ENCODE measurements around the gene NELFE.
"Not testable (repeated sequence)": the region's sequence is repeated elsewhere in the genome, so short reads cannot be mapped to it uniquely, and the experiment has no call there.

NELFE gene, protein sequence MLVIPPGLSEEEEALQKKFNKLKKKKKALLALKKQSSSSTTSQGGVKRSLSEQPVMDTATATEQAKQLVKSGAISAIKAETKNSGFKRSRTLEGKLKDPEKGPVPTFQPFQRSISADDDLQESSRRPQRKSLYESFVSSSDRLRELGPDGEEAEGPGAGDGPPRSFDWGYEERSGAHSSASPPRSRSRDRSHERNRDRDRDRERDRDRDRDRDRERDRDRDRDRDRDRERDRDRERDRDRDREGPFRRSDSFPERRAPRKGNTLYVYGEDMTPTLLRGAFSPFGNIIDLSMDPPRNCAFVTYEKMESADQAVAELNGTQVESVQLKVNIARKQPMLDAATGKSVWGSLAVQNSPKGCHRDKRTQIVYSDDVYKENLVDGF

DNA sequence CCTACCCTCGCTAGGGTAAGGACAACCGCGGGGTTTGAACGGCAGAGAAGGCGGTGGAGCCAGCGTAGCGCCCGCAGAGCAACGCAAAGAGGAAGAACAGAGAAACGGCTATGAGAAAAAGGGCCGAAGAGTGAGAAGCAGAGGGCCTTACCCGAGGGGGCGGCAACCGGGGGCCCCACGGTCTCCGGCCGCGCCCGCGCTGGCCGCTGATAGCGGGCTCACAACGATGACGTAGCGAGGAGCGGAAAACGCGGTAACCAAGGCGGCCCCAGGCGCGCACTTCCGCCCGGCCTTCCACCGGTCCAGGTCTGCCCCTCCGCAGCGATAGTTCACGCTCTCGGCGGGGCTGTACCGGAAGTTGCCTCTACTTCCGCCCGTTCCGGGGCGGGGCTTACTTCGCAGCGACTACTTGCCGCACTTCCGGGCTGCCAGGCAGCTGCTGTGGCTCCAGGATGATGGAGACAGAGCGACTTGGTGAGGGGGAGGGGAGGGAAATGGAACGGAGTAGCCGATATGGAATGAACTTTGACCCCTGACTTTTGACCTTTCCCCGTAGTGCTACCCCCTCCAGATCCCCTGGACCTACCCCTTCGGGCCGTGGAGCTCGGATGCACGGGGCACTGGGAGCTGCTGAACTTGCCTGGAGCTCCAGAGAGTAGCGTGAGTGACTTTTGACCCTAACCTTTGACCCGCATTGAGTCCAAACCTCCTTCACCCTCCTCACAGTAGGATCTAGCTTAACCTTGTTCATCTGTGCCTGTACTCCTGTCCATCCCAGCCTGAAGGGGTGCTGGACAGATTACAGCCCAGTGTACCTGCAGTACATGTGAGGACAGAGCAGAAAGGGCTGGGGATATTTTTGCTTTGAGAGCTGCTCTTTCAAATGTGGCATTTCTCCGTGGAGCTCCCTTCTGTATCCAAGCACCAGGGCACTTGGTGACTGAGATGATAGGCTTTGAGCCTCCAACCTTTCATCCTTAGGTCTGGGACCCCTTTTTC, at the start of gene NELFE, which contains the start of gene SKIC2:
TSS of gene NELFE (minus strand) at position 231 of the 999 bp plus-strand sequence. CDS start 525 bp downstream, outside the sequence.
TSS of gene SKIC2 (plus strand) at position 435 of the 999 bp plus-strand sequence. CDS start at position 453, 18 bp downstream.
- DNase-seq (ENCODE audit: low read depth) = peak; percentile 96

DNA sequence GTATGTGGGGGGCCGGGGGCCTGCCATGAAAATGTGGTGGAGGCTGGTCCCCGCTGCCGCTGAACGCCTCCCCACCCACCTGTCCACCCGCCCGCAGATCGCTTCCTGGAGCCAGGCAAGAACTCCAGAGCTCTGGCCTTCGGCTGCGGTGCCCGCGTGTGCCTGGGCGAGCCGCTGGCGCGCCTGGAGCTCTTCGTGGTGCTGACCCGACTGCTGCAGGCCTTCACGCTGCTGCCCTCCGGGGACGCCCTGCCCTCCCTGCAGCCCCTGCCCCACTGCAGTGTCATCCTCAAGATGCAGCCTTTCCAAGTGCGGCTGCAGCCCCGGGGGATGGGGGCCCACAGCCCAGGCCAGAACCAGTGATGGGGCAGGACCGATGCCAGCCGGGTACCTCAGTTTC, 49.3 kb upstream of the NELFE start:
- DNase-seq (ENCODE audit: low read depth) = not testable (repeated sequence)

DNA sequence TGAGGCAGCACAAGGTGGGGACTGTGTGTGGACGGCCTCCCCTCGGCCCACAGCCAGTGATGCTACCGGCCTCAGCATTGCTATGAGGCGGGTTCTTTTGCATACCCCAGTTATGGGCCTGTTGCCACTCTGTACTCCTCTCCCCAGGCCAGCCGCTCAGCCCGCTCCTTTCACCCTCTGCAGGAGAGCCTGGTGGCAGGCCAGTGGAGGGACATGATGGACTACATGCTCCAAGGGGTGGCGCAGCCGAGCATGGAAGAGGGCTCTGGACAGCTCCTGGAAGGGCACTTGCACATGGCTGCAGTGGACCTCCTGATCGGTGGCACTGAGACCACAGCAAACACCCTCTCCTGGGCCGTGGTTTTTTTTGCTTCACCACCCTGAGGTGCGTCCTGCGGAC, 48.3 kb upstream of the NELFE start:
- not testable (repeated sequence) for DNase-seq (ENCODE audit: low read depth)

DNA sequence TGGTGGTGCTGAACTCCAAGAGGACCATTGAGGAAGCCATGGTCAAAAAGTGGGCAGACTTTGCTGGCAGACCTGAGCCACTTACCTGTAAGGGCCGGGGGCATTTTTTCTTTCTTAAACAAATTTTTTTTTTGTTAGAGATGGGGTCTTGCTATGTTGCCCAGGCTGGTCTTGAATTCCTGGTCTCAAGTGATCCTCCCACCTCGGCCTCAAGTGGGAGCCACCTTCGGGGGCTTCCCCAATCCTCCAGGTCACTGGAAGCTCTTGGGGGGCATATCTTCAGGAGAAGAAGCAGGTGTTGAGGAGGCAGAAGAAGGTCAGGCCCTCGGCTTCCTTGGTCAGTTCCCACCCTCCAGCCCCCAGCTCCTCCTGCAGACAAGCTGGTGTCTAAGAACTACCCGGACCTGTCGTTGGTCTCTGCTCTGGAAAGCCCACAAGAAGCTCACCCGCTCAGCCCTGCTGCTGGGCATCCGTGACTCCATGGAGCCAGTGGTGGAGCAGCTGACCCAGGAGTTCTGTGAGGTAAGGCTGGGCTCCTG, 47.3 kb upstream of the NELFE start:
- not testable (repeated sequence) for DNase-seq (ENCODE audit: low read depth)

DNA sequence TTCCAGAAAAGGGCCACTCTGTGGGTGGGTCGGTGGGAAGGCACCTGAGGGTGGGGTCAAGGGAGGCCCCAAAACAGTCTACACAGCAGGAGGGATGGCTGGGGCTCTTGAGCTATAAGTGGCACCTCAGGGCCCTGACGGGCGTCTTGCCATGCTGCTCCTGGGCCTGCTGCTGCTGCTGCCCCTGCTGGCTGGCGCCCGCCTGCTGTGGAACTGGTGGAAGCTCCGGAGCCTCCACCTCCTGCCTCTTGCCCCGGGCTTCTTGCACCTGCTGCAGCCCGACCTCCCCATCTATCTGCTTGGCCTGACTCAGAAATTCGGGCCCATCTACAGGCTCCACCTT, 46.7 kb upstream of the NELFE start:
- DNase-seq (ENCODE audit: low read depth) = not testable (repeated sequence)

DNA sequence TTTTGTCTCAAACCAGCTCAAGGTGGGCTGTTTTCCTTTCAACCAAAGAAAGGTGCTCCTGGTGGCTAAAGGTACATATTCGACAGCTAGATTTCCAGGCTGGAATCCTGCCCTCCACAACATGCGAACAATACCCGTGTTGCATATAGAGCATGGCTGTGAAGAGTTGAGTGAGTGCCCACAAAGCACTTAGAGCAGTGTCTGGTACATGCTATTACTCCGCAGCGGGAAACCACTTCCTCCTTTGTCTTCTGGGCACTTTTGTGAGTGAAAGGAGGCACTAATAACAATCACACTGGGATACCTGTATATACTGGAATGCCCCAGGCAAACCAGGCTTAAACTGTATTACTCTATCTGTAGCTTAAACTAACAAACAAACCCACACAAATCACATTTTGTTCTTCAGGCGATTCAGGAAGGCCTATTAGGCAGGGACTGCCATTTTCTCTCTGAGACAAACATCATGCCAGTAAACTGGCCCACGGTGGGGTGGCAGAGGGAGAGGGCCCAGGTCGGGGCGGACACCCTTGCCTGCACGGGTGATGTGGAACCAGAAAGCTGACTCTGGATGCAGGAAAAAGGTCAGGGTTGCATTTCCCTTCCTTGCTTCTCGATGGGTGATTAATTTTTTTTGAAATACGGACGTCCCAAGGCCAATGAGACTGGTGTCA, 46.2 kb upstream of the NELFE start:
- DNase-seq (ENCODE audit: low read depth) = not testable (repeated sequence)

DNA sequence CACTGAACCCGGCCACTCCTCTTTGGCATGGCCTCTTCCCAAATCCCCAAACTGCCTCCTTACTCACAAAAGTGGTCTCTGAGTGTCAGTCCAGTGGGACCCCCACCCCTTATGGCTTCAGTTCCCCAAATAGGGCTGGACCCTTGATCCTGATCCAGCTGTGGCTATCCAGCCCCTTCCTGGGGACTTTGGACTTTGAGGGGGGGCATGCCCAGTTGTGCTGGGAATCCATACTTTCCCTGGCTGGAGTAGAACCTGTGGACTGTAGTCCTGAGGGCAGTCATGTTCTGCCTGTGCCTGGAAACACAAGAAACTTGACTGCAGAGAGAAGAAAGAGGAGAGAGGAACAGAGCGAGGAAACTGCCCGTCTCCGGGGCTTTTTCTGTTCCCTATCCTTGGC, 45.6 kb upstream of the NELFE start:
- not testable (repeated sequence) for DNase-seq (ENCODE audit: low read depth)

DNA sequence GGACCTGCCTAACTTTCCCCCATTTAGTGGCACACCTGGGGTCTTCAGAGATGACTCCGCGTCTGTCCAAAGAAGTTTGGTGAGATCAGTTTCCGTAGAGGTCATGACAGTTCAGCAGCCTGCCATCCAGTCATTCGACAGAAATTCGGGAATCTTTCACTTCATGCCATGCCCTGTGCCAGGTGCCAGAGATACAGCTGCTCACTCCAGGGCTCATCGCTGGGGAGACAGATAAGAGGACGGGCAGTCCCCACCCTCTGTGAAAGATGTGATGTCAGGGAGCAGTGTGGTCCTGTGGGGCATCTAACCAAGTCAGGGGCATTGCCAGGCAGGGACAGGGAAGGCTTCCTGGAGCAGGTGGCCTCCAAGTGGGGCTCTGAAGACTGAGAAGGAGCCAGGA, 44.5 kb upstream of the NELFE start:
- DNase-seq (ENCODE audit: low read depth) = not testable (repeated sequence)

DNA sequence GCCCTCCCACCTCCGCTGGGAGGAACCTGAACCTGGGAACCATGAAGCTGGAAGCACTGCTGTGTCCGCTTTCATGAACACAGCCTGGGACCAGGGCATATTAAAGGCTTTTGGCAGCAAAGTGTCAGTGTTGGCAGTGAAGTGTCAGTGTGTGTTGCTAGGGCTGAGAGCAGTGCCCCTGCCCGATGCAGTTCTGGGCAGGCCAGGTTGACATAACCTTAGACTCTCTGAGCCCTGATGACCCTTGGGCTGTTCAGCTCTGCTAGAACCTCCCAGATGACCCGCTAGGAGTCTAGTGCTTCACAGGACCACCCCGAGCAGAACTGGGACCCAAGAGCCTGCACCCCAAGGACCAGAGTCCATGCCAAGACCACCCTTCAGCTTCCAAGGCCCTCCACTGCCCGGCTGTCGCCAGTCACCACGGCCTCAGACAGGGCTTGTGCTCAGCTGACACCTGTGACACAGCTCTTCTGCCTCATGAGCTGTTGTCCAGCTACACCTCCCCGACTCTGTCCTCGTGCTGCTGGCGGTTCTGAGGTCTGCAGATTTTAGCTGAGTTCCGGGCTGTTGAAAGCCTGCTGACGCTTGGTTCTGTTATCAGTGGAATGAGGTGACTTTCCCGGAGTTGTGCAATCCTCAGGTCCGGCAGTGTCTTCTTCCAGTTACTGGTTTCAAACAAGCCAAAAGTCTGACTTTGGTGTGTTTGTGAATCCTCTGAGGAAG, 43.9 kb upstream of the NELFE start:
- not testable (repeated sequence) for DNase-seq (ENCODE audit: low read depth)

DNA sequence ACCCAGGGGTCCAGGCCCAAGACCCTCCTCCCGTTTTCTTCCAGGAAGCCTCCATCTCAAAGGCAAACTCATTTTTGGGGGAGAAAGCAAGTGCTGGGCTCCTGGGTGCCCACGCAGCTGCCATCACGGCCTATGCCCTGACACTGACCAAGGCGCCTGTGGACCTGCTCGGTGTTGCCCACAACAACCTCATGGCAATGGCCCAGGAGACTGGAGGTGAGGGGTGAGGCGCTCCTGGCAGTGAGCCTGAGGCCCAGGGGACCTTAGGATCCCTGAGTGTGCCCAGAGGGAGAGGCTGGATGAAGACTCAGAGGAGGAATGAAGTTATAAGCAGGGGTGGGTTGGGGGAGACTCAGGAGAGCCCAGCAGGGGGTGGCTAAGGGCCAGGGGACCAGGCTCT, 37.6 kb upstream of the NELFE start:
- DNase-seq (ENCODE audit: low read depth) = not testable (repeated sequence)

DNA sequence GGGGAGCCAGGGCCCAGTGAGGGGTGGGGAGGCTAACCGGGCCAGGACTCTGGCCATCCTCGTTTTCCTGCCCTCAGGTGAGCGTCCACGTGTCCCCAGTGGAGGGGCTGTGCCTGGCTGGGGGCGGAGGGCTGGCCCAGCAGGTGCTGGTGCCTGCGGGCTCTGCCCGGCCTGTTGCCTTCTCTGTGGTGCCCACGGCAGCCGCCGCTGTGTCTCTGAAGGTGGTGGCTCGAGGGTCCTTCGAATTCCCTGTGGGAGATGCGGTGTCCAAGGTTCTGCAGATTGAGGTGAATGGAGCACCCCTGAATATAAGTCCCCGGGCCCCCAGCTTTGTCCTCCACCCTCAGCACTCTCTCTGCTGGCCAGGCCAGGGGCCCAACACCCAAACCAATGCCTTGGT, 35.6 kb upstream of the NELFE start:
- DNase-seq (ENCODE audit: low read depth) = not testable (repeated sequence)

DNA sequence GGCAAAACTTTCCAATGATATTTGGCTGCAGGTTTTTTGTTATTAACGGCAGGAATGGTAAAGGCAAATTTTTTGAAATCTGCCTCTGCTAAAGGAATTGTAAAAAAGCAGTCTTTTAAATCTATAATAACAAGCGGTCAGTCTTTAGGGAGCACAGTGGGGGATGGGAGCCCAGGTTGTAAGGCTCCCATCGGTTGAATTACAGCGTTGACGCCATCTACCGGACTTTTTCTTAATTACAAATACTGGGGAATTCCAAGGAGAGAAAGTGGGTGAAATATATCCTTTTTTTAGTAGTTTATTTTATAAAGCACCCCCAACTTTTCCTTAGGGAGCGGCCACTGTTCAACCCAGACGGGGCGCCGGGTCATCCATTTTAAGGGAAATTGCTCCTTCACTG, 30.6 kb upstream of the NELFE start:
- not testable (repeated sequence) for DNase-seq (ENCODE audit: low read depth)

DNA sequence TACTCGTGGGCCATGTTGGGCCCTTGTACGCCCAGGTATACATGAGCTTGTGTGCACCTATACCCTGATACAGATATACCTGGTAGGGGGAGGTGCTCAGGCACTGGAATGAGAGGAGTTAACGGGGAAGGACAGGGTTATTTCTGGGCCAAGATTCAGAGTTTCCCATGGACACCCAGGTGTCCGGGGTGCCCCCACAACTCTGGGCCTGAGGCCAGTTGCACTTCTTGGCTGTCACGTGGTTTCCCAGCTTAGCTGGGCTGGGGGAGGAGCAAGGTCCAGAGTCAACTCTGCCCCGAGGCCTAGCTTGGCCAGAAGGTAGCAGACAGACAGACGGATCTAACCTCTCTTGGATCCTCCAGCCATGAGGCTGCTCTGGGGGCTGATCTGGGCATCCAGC, 23.0 kb upstream of the NELFE start, which contains the start of gene C4A:
TSS of gene C4A (plus strand) at position 314 of the 400 bp plus-strand sequence. CDS start at position 365, 51 bp downstream.
- DNase-seq (ENCODE audit: low read depth) = not testable (repeated sequence)

DNA sequence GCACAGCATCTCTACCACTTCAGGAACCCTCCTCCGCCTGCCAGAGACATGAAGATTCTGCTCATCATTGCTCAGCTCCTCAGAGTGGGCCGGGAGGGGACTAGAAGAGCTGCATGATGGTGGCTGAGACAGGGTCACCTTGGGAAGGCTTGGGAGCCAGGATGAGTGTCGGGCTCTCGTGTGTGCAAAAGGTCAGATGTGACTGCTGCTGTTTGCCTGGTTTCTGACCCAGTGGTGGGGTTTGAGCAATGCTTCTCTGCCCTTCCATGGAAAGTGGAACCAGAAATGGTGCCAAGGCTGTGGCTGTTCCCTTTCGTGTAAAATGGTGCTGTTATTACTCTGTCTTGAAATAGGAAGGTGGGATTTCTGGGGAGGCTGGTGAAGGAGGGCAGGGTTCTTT, 22.2 kb upstream of the NELFE start:
- not testable (repeated sequence) for DNase-seq (ENCODE audit: low read depth)

DNA sequence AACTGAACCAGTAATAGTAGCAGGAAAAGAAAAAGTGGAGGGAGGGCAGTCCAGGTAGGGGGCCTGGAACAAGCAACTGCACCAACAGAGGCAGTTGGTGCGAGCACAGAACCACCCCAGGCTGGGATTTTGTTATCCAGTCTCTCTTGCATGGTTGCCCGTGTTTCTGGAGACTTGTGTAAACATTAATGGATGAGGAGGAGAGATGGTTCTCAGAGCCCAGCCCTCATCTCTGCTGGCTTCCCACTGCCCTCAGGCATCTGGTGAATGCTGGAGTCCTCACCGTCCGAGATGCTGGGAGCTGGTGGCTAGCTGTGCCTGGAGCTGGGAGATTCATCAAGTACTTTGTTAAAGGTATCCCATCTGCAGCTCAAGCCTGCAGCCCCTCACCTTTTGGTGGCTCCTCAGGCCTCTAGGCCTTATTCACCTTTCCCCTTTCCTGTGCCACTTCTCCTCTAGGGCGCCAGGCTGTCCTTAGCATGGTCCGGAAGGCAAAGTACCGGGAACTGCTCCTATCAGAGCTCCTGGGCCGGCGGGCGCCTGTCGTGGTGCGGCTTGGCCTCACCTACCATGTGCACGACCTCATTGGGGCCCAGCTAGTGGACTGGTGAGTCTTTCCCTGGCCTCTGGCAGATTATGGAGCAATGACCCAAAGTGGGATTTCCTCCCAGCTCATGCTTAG, 21.6 kb upstream of the NELFE start:
- not testable (repeated sequence) for DNase-seq (ENCODE audit: low read depth)

DNA sequence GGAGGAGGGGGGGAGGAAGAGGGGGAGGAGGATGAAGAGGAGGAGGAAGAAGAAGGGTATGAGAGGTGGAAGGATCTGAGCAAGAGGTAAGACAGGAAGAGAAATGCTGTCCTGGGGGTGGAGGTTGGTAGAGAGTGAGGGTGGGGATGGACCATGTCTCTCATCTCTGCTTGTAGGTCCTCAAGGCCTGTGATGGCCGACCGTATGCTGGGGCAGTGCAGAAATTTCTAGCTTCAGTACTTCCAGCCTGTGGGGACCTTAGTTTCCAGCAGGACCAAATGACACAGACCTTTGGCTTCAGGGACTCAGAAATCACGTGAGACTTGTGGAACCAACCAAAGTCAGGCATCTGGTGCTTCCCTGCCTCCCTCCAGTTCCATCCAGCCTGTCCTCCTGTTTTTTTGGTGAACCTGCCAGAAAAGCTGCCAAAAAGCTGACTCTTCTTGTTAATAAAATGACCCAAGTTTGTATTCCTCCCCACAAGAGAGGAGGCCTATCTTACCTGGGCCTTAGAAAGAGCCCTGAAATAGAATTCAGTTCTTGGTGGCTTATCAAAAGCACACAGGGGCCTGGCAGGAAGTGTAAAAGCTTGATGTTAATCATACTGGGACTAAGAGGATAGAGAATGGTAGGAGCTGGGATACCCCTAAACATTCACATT, 20.6 kb upstream of the NELFE start:
- no peak for DNase-seq (ENCODE audit: low read depth)

DNA sequence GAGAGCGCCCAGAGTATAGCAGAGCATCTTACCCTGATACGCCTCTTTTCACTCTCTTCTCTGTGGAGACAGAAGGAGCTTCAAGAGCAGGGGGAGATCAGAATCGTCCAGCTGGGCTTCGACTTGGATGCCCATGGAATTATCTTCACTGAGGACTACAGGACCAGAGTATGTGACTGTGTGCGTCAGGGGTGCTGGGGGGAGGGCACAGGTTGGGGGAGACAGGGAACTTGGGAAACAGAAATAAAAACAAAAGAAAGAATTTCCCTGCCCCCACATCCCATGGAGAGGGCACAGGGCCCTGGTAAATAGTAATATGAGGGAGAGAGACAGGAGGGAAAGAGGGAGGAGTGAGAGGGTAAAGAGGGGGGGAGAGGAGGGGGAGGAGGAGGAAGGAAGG, 20.1 kb upstream of the NELFE start:
- DNase-seq (ENCODE audit: low read depth) = no peak

DNA sequence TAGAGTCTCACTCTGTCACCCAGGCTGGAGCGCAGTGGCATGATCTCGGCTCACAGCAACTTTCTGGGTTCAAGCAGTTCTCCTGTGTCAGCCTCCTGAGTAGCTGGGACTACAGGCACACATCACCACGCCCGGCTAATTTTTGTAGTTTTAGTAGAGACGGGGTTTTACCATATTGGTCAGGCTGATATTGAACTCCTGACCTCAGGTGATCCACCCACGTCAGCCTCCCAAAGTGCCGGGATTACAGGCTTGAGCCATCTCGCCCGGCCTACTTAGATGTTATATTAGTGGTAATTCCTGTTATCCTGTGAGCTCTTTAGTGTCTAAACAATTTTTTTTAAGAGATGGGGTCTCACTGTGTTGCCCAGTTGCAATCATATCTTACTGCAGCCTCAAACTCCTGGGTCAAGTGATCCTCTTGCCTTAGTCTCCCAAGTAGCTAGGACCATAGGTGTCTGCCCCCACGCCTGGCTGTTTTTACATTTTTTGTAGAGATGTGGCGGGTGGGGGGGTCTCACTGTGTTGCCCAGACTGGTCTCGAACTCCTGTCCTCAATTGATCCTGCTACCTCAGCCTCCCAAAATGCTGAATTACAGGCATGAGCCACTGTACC, 19.2 kb upstream of the NELFE start:
- DNase-seq (ENCODE audit: low read depth) = no peak

DNA sequence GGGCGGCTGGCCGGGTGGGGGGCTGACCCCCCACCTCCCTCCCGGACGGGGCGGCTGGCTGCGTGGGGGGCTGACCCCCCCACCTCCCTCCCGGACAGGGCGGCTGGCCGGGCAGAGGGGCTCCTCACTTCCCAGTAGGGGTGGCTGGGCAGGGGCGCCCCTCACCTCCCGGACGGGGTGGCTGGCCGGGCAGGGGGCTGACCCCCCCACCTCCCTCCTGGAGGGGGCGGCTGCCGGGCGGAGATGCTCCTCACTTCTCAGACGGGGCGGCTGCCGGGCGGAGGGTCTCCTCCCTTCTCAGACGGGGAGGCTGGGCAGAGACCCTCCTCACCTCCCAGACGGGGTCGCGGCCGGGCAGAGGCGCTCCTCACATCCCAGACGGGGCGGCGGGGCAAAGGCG, 17.3 kb upstream of the NELFE start:
- not testable (repeated sequence) for DNase-seq (ENCODE audit: low read depth)
